H1 (cell line): ENCODE data around the gene PEX3. TPM values are rescaled to one million over a fixed set of nuclear protein-coding genes. Genes with fewer than 3 reads are reported as not detected.

Experiments used
- CTCF ChIA-PET: fragments of 300-600 bp; sonication (Branson Sonifier 250); formaldehyde crosslinking; loops from one replicate; lab custom pipeline; 2021; ENCODE audit not compliant: partially characterized antibody; lab: Charles Lee
- POLR2A ChIA-PET: fragments of 300-600 bp; sonication (Branson Sonifier 250); formaldehyde crosslinking; loops from one replicate; lab custom pipeline; 2021; ENCODE audit warnings: inconsistent platforms; ENCODE audit not compliant: partially characterized antibody; lab: Charles Lee
- DNase-seq, 2 experiments: peaks; one replicate each; pipeline versions ENCODE4 v3.0.0 to v3.0.0-alpha.2; 2010 to 2022; ENCODE audit warnings: low spot score in 2 of 2, low read depth in 1 of 2, mixed read lengths in 1 of 2
- FAIRE-seq: peaks from 2 replicates; lab custom pipeline; 2011; peaks lifted over from hg19 to GRCh38; lab: Jason Lieb, UNC
- H2AFZ ChIP-seq: 2 replicates; pipeline ENCODE4 v1.8.1; 2012; ENCODE audit warnings: low read length, inconsistent platforms
- H2AK5ac ChIP-seq: 2 replicates; pipeline ENCODE4 v1.6.1; 2013; ENCODE audit warnings: low read depth, low read length
- H2BK120ac ChIP-seq: replicated peaks from 2 replicates; pipeline ENCODE3; 2013; ENCODE audit warnings: low read depth, low read length, inconsistent platforms
- H2BK12ac ChIP-seq: 2 replicates; pipeline ENCODE4 v1.6.1; 2013; ENCODE audit warnings: low read depth, low read length
- H2BK15ac ChIP-seq: 2 replicates; pipeline ENCODE4 v1.6.1; 2013; ENCODE audit warnings: low read length
- H2BK20ac ChIP-seq: 2 replicates; pipeline ENCODE4 v1.6.1; 2013; ENCODE audit warnings: low read length
- H2BK5ac ChIP-seq: 2 replicates; pipeline ENCODE4 v1.6.1; 2013; ENCODE audit warnings: low read depth, low read length
- H3K14ac ChIP-seq: 2 replicates; pipeline ENCODE4 v1.6.1; 2013; ENCODE audit warnings: inconsistent platforms; ENCODE audit not compliant: insufficient read length
- H3K18ac ChIP-seq: 2 replicates; pipeline ENCODE4 v1.6.1; 2013; ENCODE audit warnings: low read length; ENCODE audit errors: extremely low read depth
- H3K23ac ChIP-seq: 2 replicates; pipeline ENCODE4 v1.6.1; 2013; ENCODE audit warnings: inconsistent platforms; ENCODE audit not compliant: insufficient read length
- H3K23me2 ChIP-seq: 2 replicates; pipeline ENCODE4 v1.6.1; 2013; ENCODE audit warnings: low read depth, low read length
- H3K27ac ChIP-seq: 2 replicates; pipeline ENCODE4 v1.6.1; 2011; ENCODE audit warnings: low read depth, low read length, inconsistent platforms
- H3K27me3 ChIP-seq, 4 experiments: replicated peaks in 1 of 4; 1 replicate in 1 of 4; 2 replicates in 3 of 4; pipeline versions ENCODE4 v1.6.1 to v1.8.1; 2011 to 2013; ENCODE audit warnings: low read length in 3 of 4, mild to moderate bottlenecking in 3 of 4, inconsistent platforms in 2 of 4, mixed read lengths in 2 of 4, moderate library complexity in 1 of 4; ENCODE audit not compliant: control insufficient read depth in 3 of 4, insufficient read depth in 3 of 4; ENCODE audit errors: extremely low read depth in 1 of 4
- H3K36me3 ChIP-seq, 4 experiments: 2 replicates each; pipeline versions ENCODE4 v1.6.1 to v1.8.1; 2011 to 2013; ENCODE audit warnings: mild to moderate bottlenecking in 4 of 4, low read length in 3 of 4, moderate library complexity in 2 of 4, control low read depth in 1 of 4, inconsistent platforms in 1 of 4; ENCODE audit not compliant: insufficient read depth in 4 of 4, control insufficient read depth in 2 of 4
- H3K4ac ChIP-seq: replicated peaks from 2 replicates; pipeline ENCODE3; 2013; ENCODE audit warnings: low read length, low read depth, mixed read lengths, inconsistent platforms; ENCODE audit not compliant: insufficient read length
- H3K4me1 ChIP-seq, 4 experiments: replicated peaks in 1 of 4; 1 replicate in 1 of 4; 2 replicates in 3 of 4; pipeline versions ENCODE4 v1.6.1 to v1.8.1; 2011 to 2013; ENCODE audit warnings: low read length in 3 of 4, inconsistent platforms in 2 of 4, mixed read lengths in 1 of 4; ENCODE audit not compliant: insufficient read depth in 4 of 4, control insufficient read depth in 3 of 4
- H3K4me2 ChIP-seq, 2 experiments: 2 replicates each; pipeline versions ENCODE4 v1.6.1 to v1.8.1; 2011 to 2013; ENCODE audit warnings: low read depth in 2 of 2, low read length in 2 of 2, control low read depth in 1 of 2, inconsistent platforms in 1 of 2, mild to moderate bottlenecking in 1 of 2; ENCODE audit not compliant: insufficient read depth in 1 of 2
- H3K4me3 ChIP-seq, 4 experiments: fragments of 200-600, 300-600 bp in 1 of 4; sonication (generic), shearing (Covaris generic), sonication (Bioruptor Twin) in 1 of 4; 2 replicates each; pipeline versions ENCODE4 v1.5.1 to v1.8.1; 2011 to 2016; ENCODE audit warnings: low read length in 4 of 4, low read depth in 3 of 4, control low read depth in 2 of 4, inconsistent platforms in 2 of 4, mild to moderate bottlenecking in 2 of 4, mixed read lengths in 1 of 4, moderate library complexity in 1 of 4; ENCODE audit not compliant: insufficient read depth in 2 of 4; ENCODE audit errors: extremely low read depth in 1 of 4
- H3K56ac ChIP-seq: replicated peaks from 2 replicates; pipeline ENCODE3; 2013; ENCODE audit warnings: low read depth, mild to moderate bottlenecking, mixed read lengths, low read length, inconsistent platforms; ENCODE audit not compliant: insufficient read length
- H3K79me1 ChIP-seq: 2 replicates; pipeline ENCODE4 v1.6.1; 2013; ENCODE audit warnings: low read depth, low read length, control low read depth
- H3K79me2 ChIP-seq, 2 experiments: 2 replicates each; pipeline versions ENCODE4 v1.6.1 to v1.8.1; 2012 to 2013; ENCODE audit warnings: low read length in 2 of 2, mild to moderate bottlenecking in 2 of 2, inconsistent platforms in 1 of 2; ENCODE audit not compliant: insufficient read depth in 2 of 2, control insufficient read depth in 1 of 2
- H3K9ac ChIP-seq, 4 experiments: replicated peaks in 1 of 4; 1 replicate in 1 of 4; 2 replicates in 3 of 4; pipeline versions ENCODE4 v1.6.1 to v1.8.1; 2011 to 2013; ENCODE audit warnings: low read depth in 3 of 4, low read length in 3 of 4, control low read depth in 2 of 4, mild to moderate bottlenecking in 2 of 4, moderate library complexity in 2 of 4, inconsistent platforms in 1 of 4; ENCODE audit errors: extremely low read depth in 1 of 4
- H3K9me3 ChIP-seq, 2 experiments: 2 replicates each; pipeline versions ENCODE4 v1.6.1 to v1.8.1; 2012 to 2013; ENCODE audit warnings: mild to moderate bottlenecking in 2 of 2, moderate library complexity in 2 of 2, control low read depth in 1 of 2, inconsistent platforms in 1 of 2, low read depth in 1 of 2, low read length in 1 of 2, mixed read lengths in 1 of 2; ENCODE audit not compliant: insufficient read depth in 2 of 2
- H4K20me1 ChIP-seq, 2 experiments: replicated peaks in 1 of 2; 2 replicates each; pipeline versions ENCODE3 to v1.8.1; 2011 to 2013; ENCODE audit warnings: inconsistent platforms in 2 of 2, low read length in 2 of 2, mild to moderate bottlenecking in 1 of 2; ENCODE audit not compliant: insufficient read depth in 2 of 2, control insufficient read depth in 1 of 2
- H4K5ac ChIP-seq: 2 replicates; pipeline ENCODE4 v1.6.1; 2013; ENCODE audit warnings: low read length, low read depth, mixed read lengths, inconsistent platforms; ENCODE audit not compliant: insufficient read length
- H4K8ac ChIP-seq: 2 replicates; pipeline ENCODE4 v1.8.0; 2013; ENCODE audit warnings: mild to moderate bottlenecking, moderate library complexity, low read length, inconsistent platforms; ENCODE audit not compliant: insufficient read depth; ENCODE audit errors: extremely low read depth
- H4K91ac ChIP-seq: replicated peaks from 2 replicates; pipeline ENCODE3; 2013; ENCODE audit warnings: low read length, mixed read lengths, inconsistent platforms; ENCODE audit not compliant: insufficient read length
- ASH2L ChIP-seq: fragments of 200-600, 300-600 bp; sonication (generic); IDR thresholded peaks from one replicate; pipeline ENCODE4 v1.7.1; 2017; ENCODE audit warnings: low read length
- CBX5 ChIP-seq: fragments of 300-800, 300-1000 bp; sonication (generic); IDR thresholded peaks from 2 replicates; pipeline ENCODE4 v1.7.1; 2016; ENCODE audit warnings: antibody characterized with exemption, low read length, low read depth
- CTBP2 ChIP-seq: IDR thresholded peaks from 2 replicates; pipeline ENCODE4 v1.7.0; 2011; ENCODE audit warnings: borderline replicate concordance, mild to moderate bottlenecking, moderate library complexity, mixed read lengths, low read length; ENCODE audit not compliant: insufficient read depth, insufficient read length
- EZH2 ChIP-seq: fragments of 200-600 bp; sonication (generic); IDR thresholded peaks from 2 replicates; pipeline ENCODE4 v1.7.1; 2012; ENCODE audit warnings: low read depth, mild to moderate bottlenecking, moderate library complexity, low read length, inconsistent platforms; ENCODE audit not compliant: severe bottlenecking
- HDAC2 ChIP-seq, 2 experiments: fragments of 300-600 bp in 1 of 2; sonication (generic) in 1 of 2; IDR thresholded peaks; 2 replicates each; pipeline ENCODE4 v1.6.1; 2011 to 2012; ENCODE audit warnings: low read depth in 2 of 2, low read length in 2 of 2, mild to moderate bottlenecking in 2 of 2, moderate library complexity in 2 of 2, borderline replicate concordance in 1 of 2, inconsistent platforms in 1 of 2
- KDM1A ChIP-seq: fragments of 200-600, 300-600 bp; sonication (generic); IDR thresholded peaks from 2 replicates; pipeline ENCODE4 v1.7.1; 2016; ENCODE audit warnings: mild to moderate bottlenecking, low read length, borderline replicate concordance
- KDM4A ChIP-seq: IDR thresholded peaks from one replicate; pipeline ENCODE4 v1.7.1; 2012; ENCODE audit warnings: low read depth, mild to moderate bottlenecking, moderate library complexity, low read length, inconsistent platforms; ENCODE audit not compliant: severe bottlenecking
- MAFK ChIP-seq: IDR thresholded peaks from 2 replicates; pipeline ENCODE4 v1.6.1; 2012; ENCODE audit warnings: low read depth, mild to moderate bottlenecking, improper control_type of control experiment, low read length
- RAD21 ChIP-seq, 2 experiments: IDR thresholded peaks in 1 of 2; conservative IDR thresholded peaks in 1 of 2; 2 replicates each; pipeline ENCODE4 v1.6.1; 2011; ENCODE audit warnings: low read depth in 2 of 2, low read length in 2 of 2, improper control_type of control experiment in 1 of 2, inconsistent platforms in 1 of 2, mild to moderate bottlenecking in 1 of 2, moderate library complexity in 1 of 2
- RXRA ChIP-seq: IDR thresholded peaks from 2 replicates; pipeline ENCODE4 v1.6.1; 2011; ENCODE audit warnings: low read depth, mild to moderate bottlenecking, low read length, moderate library complexity; ENCODE audit not compliant: insufficient read depth
- SIRT6 ChIP-seq: IDR thresholded peaks from one replicate; pipeline ENCODE4 v1.7.1; 2012; ENCODE audit warnings: low read length, inconsistent platforms
- SP2 ChIP-seq: IDR thresholded peaks from 2 replicates; pipeline ENCODE4 v1.6.1; 2012; ENCODE audit warnings: mild to moderate bottlenecking, low read length, inconsistent platforms
- YY1 ChIP-seq: IDR thresholded peaks from 2 replicates; pipeline ENCODE4 v1.6.1; 2011; ENCODE audit warnings: low read depth, mild to moderate bottlenecking, low read length
- ZNF274 ChIP-seq: IDR thresholded peaks from 2 replicates; pipeline ENCODE4 v1.7.0; 2012; ENCODE audit warnings: low read length, borderline replicate concordance; ENCODE audit errors: extremely low read depth
- WGBS, 2 experiments: shearing (Covaris generic) in 1 of 2; methylation state at CpG; one replicate each; pipeline versions ENCODE4 v1.1.6 to v1.1.7; 2013 to 2015; ENCODE audit warnings: low lambda C conversion rate in 2 of 2, mixed read lengths in 2 of 2, inconsistent platforms in 1 of 2, low coverage in 1 of 2, missing lambda C conversion rate in 1 of 2; ENCODE audit not compliant: insufficient replicate concordance in 2 of 2, insufficient coverage in 1 of 2, insufficient read length in 1 of 2; ENCODE audit errors: extremely low coverage in 1 of 2, missing lambda C conversion rate in 1 of 2; 5-methylcytosine and 5-hydroxymethylcytosine counted together
- polyA plus RNA-seq, 7 experiments: library from polyadenylated mRNA; depleted of rRNA in 3 of 7; stranded (reverse) in 5 of 7; unstranded in 2 of 7; fragments of >200 nt in 5 of 7; fragments of 200-250 nt in 2 of 7; gene quantifications; 1 replicate in 5 of 7; 2 replicates in 1 of 7; 4 replicates in 1 of 7; pipeline versions ENCODE4 v1.2.1 to v1.2.3, GENCODE V29; 2011 to 2013; ENCODE audit warnings: missing spikeins in 2 of 7, mixed read lengths in 2 of 7
- total RNA-seq: library from RNA; stranded (reverse); fragmentation: NEBNext Ultra II Directional; extraction: Animal tissue kit (Norgen Biotek cat#: 25700); gene quantifications from 2 replicates; pipeline ENCODE4 v1.2.1, GENCODE V29; 2021

The PEX3 gene
- total and polyA plus RNA-seq, 2 of the 8 experiments (the other 6 are each of a cell fraction or from before 2014, with no cell fraction given) = 8.0 to 16.8 TPM

DNA sequence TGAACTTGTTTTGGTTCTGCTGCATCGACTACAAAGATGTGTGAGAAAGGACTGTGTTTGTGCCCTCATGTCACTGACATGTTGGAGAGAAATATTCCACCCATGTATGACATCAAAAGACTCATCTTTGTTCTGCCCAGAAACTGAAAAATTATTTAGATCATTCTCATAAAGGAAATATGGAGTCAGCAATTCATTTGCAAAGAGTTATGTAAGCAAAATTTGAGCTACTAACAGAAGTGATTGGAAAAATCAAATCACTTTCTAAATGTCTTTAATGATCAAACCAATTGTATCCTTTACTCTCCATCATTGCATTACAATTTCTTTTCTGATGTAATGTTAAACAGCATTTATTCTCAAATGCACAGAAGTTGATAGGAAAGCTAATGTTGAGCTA is 19.4 kb upstream of the PEX3 start:
- Histone ChIP-seq H2BK120ac (no peak overlapping the region), H4K91ac (no peak overlapping the region), H3K27ac (no peak overlapping the region), H2AFZ (no peak overlapping the region), H2BK15ac (no peak overlapping the region), H2BK5ac (no peak overlapping the region), H3K27me3 (no peaks in the 10 kb centered on the region), H3K56ac (no peak overlapping the region), H2BK12ac (no peak overlapping the region), H3K23me2 (no peaks in the 10 kb centered on the region), H3K4me3 (no peak overlapping the region), H4K5ac (no peak overlapping the region), H3K79me2 (no peaks in the 10 kb centered on the region), H3K4me1 (no peaks in the 10 kb centered on the region), H3K4ac (no peak overlapping the region), H3K79me1 (no peaks in the 10 kb centered on the region), H3K14ac (no peak overlapping the region), H3K36me3 (peaks cover 2 to 12% (median 5%) of the 10 kb centered on the region in 4 experiments; a peak in 5 of 8 replicates), H3K9me3 (no peaks in the 10 kb centered on the region), H2BK20ac (no peak overlapping the region), H4K20me1 (no peaks in the 10 kb centered on the region), H3K9ac (no peak overlapping the region), H2AK5ac (no peak overlapping the region)
- POLR2A ChIA-PET = no interaction called here
- no peak for DNase-seq
- 89% methylated on average over 1 of the region's 1 CpG; no CpG with 5 or more reads in 1 of the 2 experiments for WGBS, 2 experiments
- TF ChIP-seq CBX5 = no peak
- no peak for TF ChIP-seq KDM4A
- no peak for TF ChIP-seq CTBP2
- TF ChIP-seq EZH2 = no peak
- no peak for TF ChIP-seq SIRT6
- no peak for TF ChIP-seq YY1
- no peak for TF ChIP-seq ZNF274
- TF ChIP-seq RXRA = no peak
- no peak for TF ChIP-seq SP2
- TF ChIP-seq ASH2L = no peak
- TF ChIP-seq MAFK = no peak
- no peak for TF ChIP-seq RAD21 (IDR thresholded peaks at IDR 0.05 in 1 of 2, conservative IDR thresholded peaks at IDR 0.05 in 1 of 2; ENCODE audit: low read depth in 2 of 2, low read length in 2 of 2)
- no peak for TF ChIP-seq KDM1A
- no peak for TF ChIP-seq HDAC2 (IDR thresholded peaks at IDR 0.05; ENCODE audit: borderline replicate concordance in 1 of 2, low read depth in 2 of 2, low read length in 2 of 2)
- TF ChIP-seq, all 59 proteins: peak for 0
- Histone ChIP-seq H3K4me2 (no peak overlapping the region), H3K18ac (no peak overlapping the region), H4K8ac (no peak overlapping the region), H3K23ac (no peak overlapping the region)
- CTCF ChIA-PET = interaction anchor here (0.9 to 2.1 kb wide), 3 partner anchors 9 to 405 kb away, joined by 3 to 5 read pairs (median 5); no protein-coding TSS in a partner anchor
- no peak for FAIRE-seq
